Spleen (tissue), 11 donors: ENCODE data around the gene KIF16B. TPM values are rescaled to one million over a fixed set of nuclear protein-coding genes. Genes with fewer than 3 reads are reported as not detected.

Source experiments
- DNase-seq: peaks from one replicate; pipeline ENCODE4 v3.0.0-alpha.2; 2020
- H3K27ac ChIP-seq, 8 donors: fragments of 200-600 bp; sonication (generic) in 7 of 8; 1 replicate in 4 of 8; 2 replicates in 4 of 8; pipeline versions ENCODE4 v1.5.0 to v1.8.0; 2016 to 2021; ENCODE audit warnings: inconsistent platforms in 4 of 8, mild to moderate bottlenecking in 4 of 8, moderate library complexity in 1 of 8
- H3K27me3 ChIP-seq, 7 donors: fragments of 200-600 bp; sonication (generic) in 6 of 7; replicated peaks in 1 of 7; 1 replicate in 4 of 7; 2 replicates in 3 of 7; pipeline versions ENCODE4 v1.5.0 to v1.8.0; 2016 to 2021; ENCODE audit warnings: inconsistent platforms in 3 of 7, mild to moderate bottlenecking in 1 of 7
- H3K36me3 ChIP-seq, 6 donors: fragments of 200-600 bp; sonication (generic) in 5 of 6; 1 replicate in 4 of 6; 2 replicates in 2 of 6; pipeline versions ENCODE4 v1.5.0 to v1.8.0; 2016 to 2021; ENCODE audit warnings: inconsistent platforms in 2 of 6
- H3K4me1 ChIP-seq, 6 donors: fragments of 200-600 bp; sonication (generic) in 5 of 6; 1 replicate in 3 of 6; 2 replicates in 3 of 6; pipeline versions ENCODE4 v1.5.0 to v1.8.0; 2016 to 2021; ENCODE audit warnings: inconsistent platforms in 3 of 6
- H3K4me3 ChIP-seq, 8 donors: fragments of 200-600 bp; sonication (generic) in 7 of 8; 1 replicate in 4 of 8; 2 replicates in 4 of 8; pipeline versions ENCODE4 v1.5.0 to v1.8.0; 2016 to 2021; ENCODE audit warnings: inconsistent platforms in 4 of 8, mild to moderate bottlenecking in 4 of 8, moderate library complexity in 2 of 8
- H3K9me3 ChIP-seq, 8 donors: fragments of 200-600 bp; sonication (generic) in 7 of 8; 1 replicate in 4 of 8; 2 replicates in 4 of 8; pipeline versions ENCODE4 v1.5.0 to v1.8.0; 2016 to 2021; ENCODE audit warnings: inconsistent platforms in 4 of 8
- POLR2A ChIP-seq, 3 donors: fragments of 450-650 bp; IDR thresholded peaks; one replicate each; pipeline ENCODE4 v1.5.1; 2017; ENCODE audit warnings: antibody characterized with exemption in 3 of 3, mild to moderate bottlenecking in 1 of 3
- POLR2AphosphoS5 ChIP-seq, 3 donors: sonication (generic); formaldehyde crosslinking; IDR thresholded peaks; one replicate each; pipeline ENCODE4 v1.5.1; 2017; ENCODE audit warnings: antibody characterized with exemption in 3 of 3
- WGBS, 5 donors: extraction: QIAGEN DNeasy Blood & Tissue Kit in 3 of 5; methylation state at CpG; one replicate each; pipeline versions ENCODE4 v1.1.5 to v1.1.7; 2013 to 2018; 5-methylcytosine and 5-hydroxymethylcytosine counted together
- intact Hi-C: fragments of 100-400 bp; cut with DNase I; formaldehyde crosslinking; loops from one replicate; pipeline ENCODE4 v1.15.0; 2023; ENCODE audit warnings: low total_unique reads
- polyA plus RNA-seq, 3 donors: library from polyadenylated mRNA; stranded (reverse); fragments of 200-250 nt; gene quantifications; one replicate each; pipeline ENCODE4 v1.2.1, GENCODE V29; 2013
- total RNA-seq, 7 donors: library from RNA; depleted of rRNA in 3 of 7; stranded (reverse); fragments of >200 nt in 3 of 7; fragmentation: NEBNext Ultra II Directional in 4 of 7; extraction: Animal tissue kit (Norgen Biotek cat#: 25700) in 4 of 7; gene quantifications; one replicate each; pipeline versions ENCODE4 v1.1.0 to v1.2.1, GENCODE V29; 2016 to 2021
- TF ChIP-seq, protein P1 (sequence below), 11 experiments: fragments of 200-600 bp in 7 of 11; fragments of 450-650 bp in 4 of 11; sonication (generic) in 4 of 11; IDR thresholded peaks in 8 of 11; conservative IDR thresholded peaks in 3 of 11; 1 replicate in 7 of 11; 2 replicates in 4 of 11; pipeline versions ENCODE4 v1.4.0 to v1.8.0; 2016 to 2021; ENCODE audit warnings: antibody characterized with exemption in 11 of 11, inconsistent platforms in 4 of 11, mild to moderate bottlenecking in 1 of 11
- donor health status: healthy with polysubstance abuse.
- donor health status: DM: no; HTN: no; CAD: no; lungs with moderate emphysema.
- donor health status: DM: no; HTN: no; CAD: no.
- donor health status: Bipolar disorder and iron deficiency.
- donor health status: healthy.
- donor health status: DM: no; HTN: no; CAD: no.
- donor health status: DM: yes; HTN: yes; CAD: no.

KIF16B gene
- total and polyA plus RNA-seq, 10 donors: 3.0 to 30.1 (median 21.2) TPM

DNA sequence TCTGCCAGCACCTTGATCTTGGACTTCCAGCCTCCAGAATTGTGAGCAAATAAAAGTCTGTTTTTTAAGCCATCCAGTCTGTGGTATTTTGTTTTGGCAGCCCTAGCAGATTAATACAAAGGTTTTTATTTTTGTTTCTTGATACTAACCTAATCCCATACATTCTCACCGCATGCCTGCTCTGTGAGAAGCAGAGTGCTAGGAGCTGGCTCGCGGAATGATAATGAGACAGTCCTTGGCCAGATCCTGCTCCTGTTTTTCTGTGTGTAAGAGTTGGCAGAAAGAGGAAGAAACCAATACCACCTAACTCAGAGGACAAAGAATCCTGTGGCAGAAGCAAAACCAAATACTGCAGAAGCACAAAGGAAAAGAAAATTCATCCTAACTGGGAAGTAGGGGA, 82.6 kb downstream of the KIF16B start:
- intact Hi-C loops: no loop called here

GRCh38 chr20:16488616-16489015, 84.6 kb downstream of the KIF16B start:
- H3K27me3 ChIP-seq: no peaks in the 10 kb centered on the region
- 80 to 94% (median 84%) methylated on average over 3 of the region's 3 CpGs for WGBS, 5 donors
- TF ChIP-seq POLR2A (IDR thresholded peaks at IDR 0.05): no peak
- TF ChIP-seq, protein P1, sequence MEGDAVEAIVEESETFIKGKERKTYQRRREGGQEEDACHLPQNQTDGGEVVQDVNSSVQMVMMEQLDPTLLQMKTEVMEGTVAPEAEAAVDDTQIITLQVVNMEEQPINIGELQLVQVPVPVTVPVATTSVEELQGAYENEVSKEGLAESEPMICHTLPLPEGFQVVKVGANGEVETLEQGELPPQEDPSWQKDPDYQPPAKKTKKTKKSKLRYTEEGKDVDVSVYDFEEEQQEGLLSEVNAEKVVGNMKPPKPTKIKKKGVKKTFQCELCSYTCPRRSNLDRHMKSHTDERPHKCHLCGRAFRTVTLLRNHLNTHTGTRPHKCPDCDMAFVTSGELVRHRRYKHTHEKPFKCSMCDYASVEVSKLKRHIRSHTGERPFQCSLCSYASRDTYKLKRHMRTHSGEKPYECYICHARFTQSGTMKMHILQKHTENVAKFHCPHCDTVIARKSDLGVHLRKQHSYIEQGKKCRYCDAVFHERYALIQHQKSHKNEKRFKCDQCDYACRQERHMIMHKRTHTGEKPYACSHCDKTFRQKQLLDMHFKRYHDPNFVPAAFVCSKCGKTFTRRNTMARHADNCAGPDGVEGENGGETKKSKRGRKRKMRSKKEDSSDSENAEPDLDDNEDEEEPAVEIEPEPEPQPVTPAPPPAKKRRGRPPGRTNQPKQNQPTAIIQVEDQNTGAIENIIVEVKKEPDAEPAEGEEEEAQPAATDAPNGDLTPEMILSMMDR (IDR thresholded peaks at IDR 0.05 in 8 of 11, conservative IDR thresholded peaks at IDR 0.05 in 3 of 11): no peak
- no peak for TF ChIP-seq POLR2AphosphoS5 (IDR thresholded peaks at IDR 0.05)
- H3K9me3 ChIP-seq: no peaks in the 10 kb centered on the region
- H3K27ac ChIP-seq: no peak overlapping the region
- H3K4me3 ChIP-seq: no peak overlapping the region
- H3K4me1 ChIP-seq: peaks cover 0 to 12% (median 3%) of the 10 kb centered on the region in 6 donors
- peaks cover 0 to 68% (median 7%) of the 10 kb centered on the region in 6 donors for H3K36me3 ChIP-seq
- DNase-seq: no peak
- intact Hi-C loops: no loop called here

More for the DNA sequence above, 82.6 kb downstream of the KIF16B start:
- peaks cover 0 to 85% (median 9%) of the 10 kb centered on the region in 6 donors for H3K36me3 ChIP-seq
- H3K27me3 ChIP-seq: no peaks in the 10 kb centered on the region
- H3K4me3 ChIP-seq: no peak overlapping the region
- DNase-seq: no peak
- TF ChIP-seq POLR2A (IDR thresholded peaks at IDR 0.05): no peak
- TF ChIP-seq POLR2AphosphoS5 (IDR thresholded peaks at IDR 0.05): no peak
- TF ChIP-seq, protein P1 (IDR thresholded peaks at IDR 0.05 in 8 of 11, conservative IDR thresholded peaks at IDR 0.05 in 3 of 11): no peak
- peaks cover 0 to 12% (median 3%) of the 10 kb centered on the region in 6 donors for H3K4me1 ChIP-seq
- no peaks in the 10 kb centered on the region for H3K9me3 ChIP-seq
- H3K27ac ChIP-seq: no peak overlapping the region
- WGBS, 5 donors: 62 to 84% (median 72%) methylated on average over 3 of the region's 3 CpGs

- Histone ChIP-seq H3K27ac (no peak overlapping the region), H3K4me3 (no peak overlapping the region), H3K36me3 (peaks cover 0 to 65% (median 4%) of the 10 kb centered on the region in 6 donors), H3K4me1 (peaks cover 0 to 12% (median 3%) of the 10 kb centered on the region in 6 donors), H3K9me3 (no peaks in the 10 kb centered on the region), H3K27me3 (no peaks in the 10 kb centered on the region)
- intact Hi-C loops: no loop called here
- 93 to 97% (median 95%) methylated on average over 8 of the region's 8 CpGs for WGBS, 5 donors
- TF ChIP-seq POLR2AphosphoS5 (IDR thresholded peaks at IDR 0.05): no peak
- TF ChIP-seq, protein P1 (IDR thresholded peaks at IDR 0.05 in 8 of 11, conservative IDR thresholded peaks at IDR 0.05 in 3 of 11): no peak
- no peak for TF ChIP-seq POLR2A (IDR thresholded peaks at IDR 0.05)
- DNase-seq: no peak
These were observed 85.2 kb downstream of the KIF16B start for GRCh38 chr20:16488086-16488485.

- no peaks in the 10 kb centered on the region for H3K27me3 ChIP-seq
- WGBS, 5 donors: 89 to 97% (median 91%) methylated on average over 6 of the region's 6 CpGs
- H3K4me3 ChIP-seq: no peak overlapping the region
- H3K9me3 ChIP-seq: no peaks in the 10 kb centered on the region
- no peak overlapping the region for H3K27ac ChIP-seq
- TF ChIP-seq, protein P1 (IDR thresholded peaks at IDR 0.05 in 8 of 11, conservative IDR thresholded peaks at IDR 0.05 in 3 of 11): no peak
- TF ChIP-seq POLR2AphosphoS5 (IDR thresholded peaks at IDR 0.05) (no peak), POLR2A (IDR thresholded peaks at IDR 0.05) (no peak)
- H3K36me3 ChIP-seq: peaks cover 0 to 62% (median 6%) of the 10 kb centered on the region in 6 donors
- H3K4me1 ChIP-seq: peaks cover 0 to 8% (median 3%) of the 10 kb centered on the region in 6 donors
- no peak for DNase-seq
- intact Hi-C loops: no loop called here
These were observed 86.7 kb downstream of the KIF16B start for GRCh38 chr20:16486532-16486931.
